Measurements from ENCODE around the gene HS2ST1.

DNA sequence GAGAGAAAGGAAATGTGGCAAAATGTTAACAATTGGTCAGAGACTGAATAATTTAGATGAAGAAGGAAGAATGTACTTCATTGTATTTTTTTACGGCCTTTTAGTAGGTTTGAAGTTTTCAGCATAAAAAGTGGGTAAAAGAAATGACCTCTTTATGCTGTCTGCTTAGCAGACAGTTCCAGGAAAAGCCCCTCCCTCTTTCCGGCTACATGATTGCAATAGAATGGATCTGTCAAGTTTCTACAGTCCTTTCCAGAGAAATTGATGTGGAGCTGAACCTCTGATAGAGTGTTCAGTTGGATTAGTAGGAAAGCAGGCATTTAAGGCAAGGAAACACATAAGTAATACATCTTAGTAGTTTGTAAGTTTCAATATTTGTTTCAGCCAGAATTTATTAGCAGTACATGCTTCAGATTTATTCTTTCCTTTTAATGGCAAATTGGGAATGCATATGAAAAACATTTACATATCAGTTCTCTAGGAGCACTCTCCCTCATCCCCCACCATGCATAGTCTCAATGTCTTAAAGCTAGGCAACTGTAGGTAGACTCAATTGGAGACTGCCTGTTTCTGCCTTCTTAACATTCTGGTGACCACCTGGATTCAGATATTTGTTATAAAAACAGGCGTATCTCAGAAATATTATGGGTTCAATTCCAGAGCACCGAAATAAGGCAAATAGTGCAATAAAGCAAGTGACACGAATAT is 36.4 kb downstream of the HS2ST1 start:
- no peak for TF ChIP-seq CTCF (conservative IDR thresholded peaks at IDR 0.05; ENCODE audit: low read depth in 2 of 2)
- no peak for TF ChIP-seq EZH2 (IDR thresholded peaks at IDR 0.05; ENCODE audit: low read depth, unreplicated experiment)
- TF ChIP-seq CREB1 (CRISPR knock-in tag; IDR thresholded peaks at IDR 0.05; ENCODE audit: low read depth) = no peak
- TF ChIP-seq EZH2phosphoT487 (IDR thresholded peaks at IDR 0.05; ENCODE audit: unreplicated experiment) = no peak
- TF ChIP-seq POLR2AphosphoS5 (IDR thresholded peaks at IDR 0.05; ENCODE audit: low read depth) = no peak
- TF ChIP-seq, protein P1, sequence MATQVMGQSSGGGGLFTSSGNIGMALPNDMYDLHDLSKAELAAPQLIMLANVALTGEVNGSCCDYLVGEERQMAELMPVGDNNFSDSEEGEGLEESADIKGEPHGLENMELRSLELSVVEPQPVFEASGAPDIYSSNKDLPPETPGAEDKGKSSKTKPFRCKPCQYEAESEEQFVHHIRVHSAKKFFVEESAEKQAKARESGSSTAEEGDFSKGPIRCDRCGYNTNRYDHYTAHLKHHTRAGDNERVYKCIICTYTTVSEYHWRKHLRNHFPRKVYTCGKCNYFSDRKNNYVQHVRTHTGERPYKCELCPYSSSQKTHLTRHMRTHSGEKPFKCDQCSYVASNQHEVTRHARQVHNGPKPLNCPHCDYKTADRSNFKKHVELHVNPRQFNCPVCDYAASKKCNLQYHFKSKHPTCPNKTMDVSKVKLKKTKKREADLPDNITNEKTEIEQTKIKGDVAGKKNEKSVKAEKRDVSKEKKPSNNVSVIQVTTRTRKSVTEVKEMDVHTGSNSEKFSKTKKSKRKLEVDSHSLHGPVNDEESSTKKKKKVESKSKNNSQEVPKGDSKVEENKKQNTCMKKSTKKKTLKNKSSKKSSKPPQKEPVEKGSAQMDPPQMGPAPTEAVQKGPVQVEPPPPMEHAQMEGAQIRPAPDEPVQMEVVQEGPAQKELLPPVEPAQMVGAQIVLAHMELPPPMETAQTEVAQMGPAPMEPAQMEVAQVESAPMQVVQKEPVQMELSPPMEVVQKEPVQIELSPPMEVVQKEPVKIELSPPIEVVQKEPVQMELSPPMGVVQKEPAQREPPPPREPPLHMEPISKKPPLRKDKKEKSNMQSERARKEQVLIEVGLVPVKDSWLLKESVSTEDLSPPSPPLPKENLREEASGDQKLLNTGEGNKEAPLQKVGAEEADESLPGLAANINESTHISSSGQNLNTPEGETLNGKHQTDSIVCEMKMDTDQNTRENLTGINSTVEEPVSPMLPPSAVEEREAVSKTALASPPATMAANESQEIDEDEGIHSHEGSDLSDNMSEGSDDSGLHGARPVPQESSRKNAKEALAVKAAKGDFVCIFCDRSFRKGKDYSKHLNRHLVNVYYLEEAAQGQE (IDR thresholded peaks at IDR 0.05; ENCODE audit: unreplicated experiment) = no peak
- no peak for TF ChIP-seq JUNB (IDR thresholded peaks at IDR 0.05; ENCODE audit: unreplicated experiment)
- TF ChIP-seq, protein P2, sequence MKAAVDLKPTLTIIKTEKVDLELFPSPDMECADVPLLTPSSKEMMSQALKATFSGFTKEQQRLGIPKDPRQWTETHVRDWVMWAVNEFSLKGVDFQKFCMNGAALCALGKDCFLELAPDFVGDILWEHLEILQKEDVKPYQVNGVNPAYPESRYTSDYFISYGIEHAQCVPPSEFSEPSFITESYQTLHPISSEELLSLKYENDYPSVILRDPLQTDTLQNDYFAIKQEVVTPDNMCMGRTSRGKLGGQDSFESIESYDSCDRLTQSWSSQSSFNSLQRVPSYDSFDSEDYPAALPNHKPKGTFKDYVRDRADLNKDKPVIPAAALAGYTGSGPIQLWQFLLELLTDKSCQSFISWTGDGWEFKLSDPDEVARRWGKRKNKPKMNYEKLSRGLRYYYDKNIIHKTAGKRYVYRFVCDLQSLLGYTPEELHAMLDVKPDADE (IDR thresholded peaks at IDR 0.05) = no peak
- no peak for TF ChIP-seq STAT1 (IDR thresholded peaks at IDR 0.05; ENCODE audit: unreplicated experiment)
- TF ChIP-seq ZNF331 (CRISPR knock-in tag; IDR thresholded peaks at IDR 0.05; ENCODE audit: low read depth) = no peak
- TF ChIP-seq ZNF114 (CRISPR knock-in tag; IDR thresholded peaks at IDR 0.05) = no peak
- TF ChIP-seq NANOG (IDR thresholded peaks at IDR 0.05; ENCODE audit: borderline replicate concordance) = no peak
